ENCODE data around the gene FCRL4.
A peak's percentile ranks its signal among the peaks of the same experiment; 100 is the strongest.
"Not testable (repeated sequence)": the region's sequence is repeated elsewhere in the genome, so short reads cannot be mapped to it uniquely, and the experiment has no call there.

FCRL4 gene

GRCh38 chr1:157577420-157577819 is 20.5 kb downstream of the FCRL4 start:
- no peak overlapping the region for H3K4me3 Mint-ChIP-seq
- H3K27me3 Mint-ChIP-seq, result no peaks in the 10 kb centered on the region
- no peaks in the 10 kb centered on the region for H3K9me3 Mint-ChIP-seq
- no peak overlapping the region for H3K27ac Mint-ChIP-seq
- peaks cover 8% of the 10 kb centered on the region for H3K4me1 Mint-ChIP-seq (ENCODE audit: low read depth)
- H3K36me3 Mint-ChIP-seq (ENCODE audit: low read depth), result no peaks in the 10 kb centered on the region

GRCh38 chr1:157575744-157576143 is 22.1 kb downstream of the FCRL4 start:
- no peaks in the 10 kb centered on the region for H3K27me3 Mint-ChIP-seq
- no peaks in the 10 kb centered on the region for H3K9me3 Mint-ChIP-seq
- H3K36me3 Mint-ChIP-seq (ENCODE audit: low read depth), result no peaks in the 10 kb centered on the region
- peaks cover 8% of the 10 kb centered on the region for H3K4me1 Mint-ChIP-seq (ENCODE audit: low read depth)
- no peak overlapping the region for H3K4me3 Mint-ChIP-seq
- H3K27ac Mint-ChIP-seq, result no peak overlapping the region

GRCh38 chr1:157574836-157575235 is 23.0 kb downstream of the FCRL4 start:
- H3K36me3 Mint-ChIP-seq (ENCODE audit: low read depth), result no peaks in the 10 kb centered on the region
- H3K27ac Mint-ChIP-seq, result no peak overlapping the region
- H3K9me3 Mint-ChIP-seq, result no peaks in the 10 kb centered on the region
- peaks cover 4% of the 10 kb centered on the region for H3K4me1 Mint-ChIP-seq (ENCODE audit: low read depth)
- no peaks in the 10 kb centered on the region for H3K27me3 Mint-ChIP-seq
- no peak overlapping the region for H3K4me3 Mint-ChIP-seq

GRCh38 chr1:157566484-157567300 is 31.2 kb downstream of the FCRL4 start:
- H3K36me3 Mint-ChIP-seq (ENCODE audit: low read depth), result no peaks in the 10 kb centered on the region
- no peak overlapping the region for H3K27ac Mint-ChIP-seq
- H3K4me1 Mint-ChIP-seq (ENCODE audit: low read depth), result peaks cover 29% of the 10 kb centered on the region
- no peak overlapping the region for H3K4me3 Mint-ChIP-seq
- no peaks in the 10 kb centered on the region for H3K9me3 Mint-ChIP-seq
- H3K27me3 Mint-ChIP-seq, result peaks cover 20% of the 10 kb centered on the region

GRCh38 chr1:157562515-157562914 is 35.4 kb downstream of the FCRL4 start:
- Mint-ChIP-seq H3K36me3 (ENCODE audit: low read depth) (no peaks in the 10 kb centered on the region), H3K4me3 (no peak overlapping the region), H3K9me3 (no peaks in the 10 kb centered on the region), H3K27ac (peak overlapping the region; percentile 64), H3K27me3 (peaks cover 19% of the 10 kb centered on the region), H3K4me1 (ENCODE audit: low read depth) (peaks cover 27% of the 10 kb centered on the region)

GRCh38 chr1:157558119-157558518 is 39.8 kb downstream of the FCRL4 start:
- no peaks in the 10 kb centered on the region for H3K36me3 Mint-ChIP-seq (ENCODE audit: low read depth)
- H3K27ac Mint-ChIP-seq, result no peak overlapping the region
- H3K9me3 Mint-ChIP-seq, result no peaks in the 10 kb centered on the region
- peaks cover 19% of the 10 kb centered on the region for H3K4me1 Mint-ChIP-seq (ENCODE audit: low read depth)
- peaks cover 13% of the 10 kb centered on the region for H3K27me3 Mint-ChIP-seq
- H3K4me3 Mint-ChIP-seq, result no peak overlapping the region

- Mint-ChIP-seq H3K4me3 (peak within 1 kb of the TSS; percentile 58), H3K4me1 (ENCODE audit: low read depth) (peaks cover 12% of the 10 kb centered on the region), H3K9me3 (no peaks in the 10 kb centered on the region)
Observed at GRCh38 chr1:157551694-157552693, 45.9 kb downstream of the FCRL4 start, which contains the start of gene FCRL5. TSS of gene FCRL5 (minus strand) at chr1:157552515. CDS start at chr1:157552362, 153 bp downstream.

GRCh38 chr1:157548081-157548480 is 49.8 kb downstream of the FCRL4 start:
- H3K9me3 Mint-ChIP-seq, result not testable (repeated sequence)

More at GRCh38 chr1:157551694-157552693, 45.9 kb downstream of the FCRL4 start, which contains the start of gene FCRL5:
- Mint-ChIP-seq H3K36me3 (ENCODE audit: low read depth) (no peaks in the 10 kb centered on the region), H3K27ac (no peak within 1 kb of the TSS), H3K27me3 (peaks cover 10% of the 10 kb centered on the region)

GRCh38 chr1:157542676-157543075 is 55.2 kb downstream of the FCRL4 start:
- Mint-ChIP-seq H3K9me3 (no peaks in the 10 kb centered on the region), H3K27ac (no peak overlapping the region), H3K27me3 (peaks cover 10% of the 10 kb centered on the region), H3K4me1 (ENCODE audit: low read depth) (peaks cover 12% of the 10 kb centered on the region), H3K4me3 (no peak overlapping the region), H3K36me3 (ENCODE audit: low read depth) (no peaks in the 10 kb centered on the region)

More at GRCh38 chr1:157548081-157548480, 49.8 kb downstream of the FCRL4 start:
- not testable (repeated sequence) for H3K4me1 Mint-ChIP-seq (ENCODE audit: low read depth); H3K36me3 Mint-ChIP-seq (ENCODE audit: low read depth); H3K4me3 Mint-ChIP-seq; H3K27ac Mint-ChIP-seq
- H3K27me3 Mint-ChIP-seq, result peaks cover 12% of the 10 kb centered on the region

GRCh38 chr1:157540852-157541251 is 57.0 kb downstream of the FCRL4 start:
- Mint-ChIP-seq H3K9me3 (no peaks in the 10 kb centered on the region), H3K36me3 (ENCODE audit: low read depth) (no peaks in the 10 kb centered on the region), H3K4me3 (no peak overlapping the region), H3K27ac (no peak overlapping the region), H3K4me1 (ENCODE audit: low read depth) (peaks cover 12% of the 10 kb centered on the region), H3K27me3 (peaks cover 8% of the 10 kb centered on the region)

- H3K27me3 Mint-ChIP-seq, result peaks cover 8% of the 10 kb centered on the region
- no peak overlapping the region for H3K4me3 Mint-ChIP-seq
- peaks cover 12% of the 10 kb centered on the region for H3K4me1 Mint-ChIP-seq (ENCODE audit: low read depth)
- no peak overlapping the region for H3K27ac Mint-ChIP-seq
- no peaks in the 10 kb centered on the region for H3K9me3 Mint-ChIP-seq
- no peaks in the 10 kb centered on the region for H3K36me3 Mint-ChIP-seq (ENCODE audit: low read depth)
Observed at GRCh38 chr1:157540160-157540748, 57.6 kb downstream of the FCRL4 start.

- H3K36me3 Mint-ChIP-seq (ENCODE audit: low read depth), result no peaks in the 10 kb centered on the region
- H3K27me3 Mint-ChIP-seq, result peaks cover 8% of the 10 kb centered on the region
- H3K9me3 Mint-ChIP-seq, result no peaks in the 10 kb centered on the region
- no peak overlapping the region for H3K27ac Mint-ChIP-seq
- H3K4me1 Mint-ChIP-seq (ENCODE audit: low read depth), result peaks cover 12% of the 10 kb centered on the region
- no peak overlapping the region for H3K4me3 Mint-ChIP-seq
Observed at GRCh38 chr1:157539568-157539967, 58.3 kb downstream of the FCRL4 start.

GRCh38 chr1:157532569-157532968 is 65.3 kb downstream of the FCRL4 start:
- H3K27ac Mint-ChIP-seq, result no peak overlapping the region
- H3K4me1 Mint-ChIP-seq (ENCODE audit: low read depth), result no peaks in the 10 kb centered on the region
- H3K4me3 Mint-ChIP-seq, result no peak overlapping the region
- peaks cover 11% of the 10 kb centered on the region for H3K27me3 Mint-ChIP-seq
- no peaks in the 10 kb centered on the region for H3K36me3 Mint-ChIP-seq (ENCODE audit: low read depth)
- no peaks in the 10 kb centered on the region for H3K9me3 Mint-ChIP-seq

GRCh38 chr1:157523774-157524493 is 74.0 kb downstream of the FCRL4 start:
- no peak overlapping the region for H3K27ac Mint-ChIP-seq
- H3K4me1 Mint-ChIP-seq (ENCODE audit: low read depth), result no peaks in the 10 kb centered on the region
- H3K9me3 Mint-ChIP-seq, result no peaks in the 10 kb centered on the region
- peaks cover 8% of the 10 kb centered on the region for H3K27me3 Mint-ChIP-seq
- no peak overlapping the region for H3K4me3 Mint-ChIP-seq
- no peaks in the 10 kb centered on the region for H3K36me3 Mint-ChIP-seq (ENCODE audit: low read depth)

All from stimulated activated naive CD8-positive, alpha-beta T cell treated with anti-CD3 and anti-CD28 coated beads, Interleukin-15, Interleukin-2, amounts not matched to agents 100 ng/mL and 50 ng/mL, for 24 hours (primary cell).